T1000 (cell line): ENCODE results near the gene ZNF853.
"Not testable (repeated sequence)": the region's sequence is repeated elsewhere in the genome, so short reads cannot be mapped to it uniquely, and the experiment has no call there.

Experiments used
- DNase-seq: peaks from one replicate; lab custom pipeline; 2025; ENCODE audit warnings: mixed read lengths; lab: John Stamatoyannopoulos, UW

The ZNF853 gene

GRCh38 chr7:6606866-6607583, 8.4 kb upstream of the ZNF853 start:
- DNase-seq: no peak

- no peak for DNase-seq
Measured at GRCh38 chr7:6607651-6608051, 7.8 kb upstream of the ZNF853 start.

GRCh38 chr7:6608081-6608480, 7.3 kb upstream of the ZNF853 start:
- no peak for DNase-seq

GRCh38 chr7:6608794-6609193, 6.6 kb upstream of the ZNF853 start:
- DNase-seq: no peak

- no peak for DNase-seq
Measured at GRCh38 chr7:6612819-6613218, 2.6 kb upstream of the ZNF853 start.

- no peak for DNase-seq
Measured at GRCh38 chr7:6613706-6614105, 1.7 kb upstream of the ZNF853 start.

- no peak for DNase-seq
Measured at GRCh38 chr7:6615723-6616555, 529 bp downstream of the ZNF853 start.

- no peak for DNase-seq
Measured at GRCh38 chr7:6616854-6617643, 1.6 kb downstream of the ZNF853 start.

GRCh38 chr7:6618621-6619020, 3.2 kb downstream of the ZNF853 start:
- no peak for DNase-seq

GRCh38 chr7:6619961-6620360, 4.6 kb downstream of the ZNF853 start:
- no peak for DNase-seq

- DNase-seq: no peak
Measured at GRCh38 chr7:6621195-6622133, 6.1 kb downstream of the ZNF853 start.

- no peak for DNase-seq
Measured at GRCh38 chr7:6622134-6622710, 6.8 kb downstream of the ZNF853 start.

- DNase-seq: no peak
Measured at GRCh38 chr7:6623589-6624245, 8.3 kb downstream of the ZNF853 start.

- no peak for DNase-seq
Measured at GRCh38 chr7:6624246-6624611, 8.8 kb downstream of the ZNF853 start.

- DNase-seq: no peak
Measured at GRCh38 chr7:6628045-6628444, 12.6 kb downstream of the ZNF853 start.

GRCh38 chr7:6630007-6630849, 14.8 kb downstream of the ZNF853 start:
- DNase-seq: no peak

GRCh38 chr7:6631605-6632004, 16.2 kb downstream of the ZNF853 start:
- DNase-seq: no peak

GRCh38 chr7:6634021-6634420, 18.6 kb downstream of the ZNF853 start:
- DNase-seq: no peak

- not testable (repeated sequence) for DNase-seq
Measured at GRCh38 chr7:6634971-6635370, 19.6 kb downstream of the ZNF853 start.
